Stomach smooth muscle (tissue), 2 donors: ENCODE data around the gene FDX2.

Experiments
- H3K27ac ChIP-seq: one replicate; pipeline ENCODE4 v1.7.0; 2013; ENCODE audit warnings: mild to moderate bottlenecking, low read length, inconsistent platforms
- H3K27me3 ChIP-seq, 2 donors: one replicate each; pipeline ENCODE4 v1.7.0; 2013; ENCODE audit warnings: low read length in 2 of 2; ENCODE audit not compliant: insufficient read depth in 2 of 2, control insufficient read depth in 1 of 2
- H3K36me3 ChIP-seq, 2 donors: one replicate each; pipeline ENCODE4 v1.7.0; 2013; ENCODE audit warnings: low read length in 2 of 2; ENCODE audit not compliant: control insufficient read depth in 2 of 2, insufficient read depth in 2 of 2
- H3K4me1 ChIP-seq: one replicate; pipeline ENCODE4 v1.7.0; 2013; ENCODE audit warnings: low read length; ENCODE audit not compliant: control insufficient read depth, insufficient read depth
- H3K4me3 ChIP-seq, 2 donors: one replicate each; pipeline ENCODE4 v1.7.0; 2013; ENCODE audit warnings: low read length in 2 of 2
- H3K9ac ChIP-seq, 2 donors: one replicate each; pipeline ENCODE4 v1.7.0; 2013; ENCODE audit warnings: low read length in 2 of 2, mild to moderate bottlenecking in 1 of 2
- H3K9me3 ChIP-seq, 2 donors: one replicate each; pipeline ENCODE4 v1.7.0; 2013; ENCODE audit warnings: low read length in 2 of 2; ENCODE audit not compliant: control insufficient read depth in 2 of 2
- donor health status: healthy.
- donor health status: Pancreatic carcinoma.

The FDX2 gene

GRCh38 chr19:10294368-10294697 is 21.5 kb downstream of the FDX2 start:
- Histone ChIP-seq H3K4me1 (peaks cover 42% of the 10 kb centered on the region), H3K4me3 (no peak overlapping the region), H3K27me3 (peaks cover 60 to 75% of the 10 kb centered on the region in 2 donors), H3K9ac (no peak overlapping the region), H3K27ac (no peak overlapping the region), H3K36me3 (no peaks in the 10 kb centered on the region), H3K9me3 (no peaks in the 10 kb centered on the region)

DNA sequence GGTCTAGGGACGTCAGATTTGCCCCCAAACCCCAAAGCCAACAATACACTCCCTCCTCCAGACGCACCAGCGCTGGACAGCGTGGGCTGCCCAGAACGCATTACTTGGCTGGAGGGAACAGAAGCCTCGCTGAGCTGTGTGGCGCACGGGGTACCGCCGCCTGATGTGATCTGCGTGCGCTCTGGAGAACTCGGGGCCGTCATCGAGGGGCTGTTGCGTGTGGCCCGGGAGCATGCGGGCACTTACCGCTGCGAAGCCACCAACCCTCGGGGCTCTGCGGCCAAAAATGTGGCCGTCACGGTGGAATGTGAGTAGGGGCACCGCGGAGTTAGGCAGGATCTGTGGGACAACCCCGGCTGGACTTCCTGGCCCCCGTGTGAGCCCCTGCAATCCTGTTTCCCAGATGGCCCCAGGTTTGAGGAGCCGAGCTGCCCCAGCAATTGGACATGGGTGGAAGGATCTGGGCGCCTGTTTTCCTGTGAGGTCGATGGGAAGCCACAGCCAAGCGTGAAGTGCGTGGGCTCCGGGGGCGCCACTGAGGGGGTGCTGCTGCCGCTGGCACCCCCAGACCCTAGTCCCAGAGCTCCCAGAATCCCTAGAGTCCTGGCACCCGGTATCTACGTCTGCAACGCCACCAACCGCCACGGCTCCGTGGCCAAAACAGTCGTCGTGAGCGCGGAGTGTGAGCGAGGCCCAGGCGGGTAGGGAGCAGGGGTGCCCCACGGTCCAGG is 22.0 kb downstream of the FDX2 start:
- Histone ChIP-seq H3K27me3 (peaks cover 66 to 80% of the 10 kb centered on the region in 2 donors), H3K9me3 (no peaks in the 10 kb centered on the region), H3K36me3 (no peaks in the 10 kb centered on the region), H3K27ac (no peak overlapping the region), H3K4me1 (peaks cover 47% of the 10 kb centered on the region), H3K9ac (no peak overlapping the region), H3K4me3 (no peak overlapping the region)

GRCh38 chr19:10292789-10293636 is 22.8 kb downstream of the FDX2 start:
- H3K4me1 ChIP-seq: peaks cover 49% of the 10 kb centered on the region
- no peaks in the 10 kb centered on the region for H3K36me3 ChIP-seq
- no peak overlapping the region for H3K27ac ChIP-seq
- H3K9ac ChIP-seq: no peak overlapping the region
- H3K9me3 ChIP-seq: no peaks in the 10 kb centered on the region
- peak overlapping the region in 1 of 2 donors; percentile 67 for H3K4me3 ChIP-seq
- peaks cover 71 to 87% of the 10 kb centered on the region in 2 donors for H3K27me3 ChIP-seq

GRCh38 chr19:10292206-10292788 is 23.5 kb downstream of the FDX2 start:
- Histone ChIP-seq H3K4me1 (peaks cover 52% of the 10 kb centered on the region), H3K9ac (no peak overlapping the region), H3K4me3 (peak overlapping the region; percentile 55 to 67), H3K27ac (no peak overlapping the region), H3K27me3 (peaks cover 78 to 94% of the 10 kb centered on the region in 2 donors), H3K9me3 (no peaks in the 10 kb centered on the region), H3K36me3 (no peaks in the 10 kb centered on the region)

DNA sequence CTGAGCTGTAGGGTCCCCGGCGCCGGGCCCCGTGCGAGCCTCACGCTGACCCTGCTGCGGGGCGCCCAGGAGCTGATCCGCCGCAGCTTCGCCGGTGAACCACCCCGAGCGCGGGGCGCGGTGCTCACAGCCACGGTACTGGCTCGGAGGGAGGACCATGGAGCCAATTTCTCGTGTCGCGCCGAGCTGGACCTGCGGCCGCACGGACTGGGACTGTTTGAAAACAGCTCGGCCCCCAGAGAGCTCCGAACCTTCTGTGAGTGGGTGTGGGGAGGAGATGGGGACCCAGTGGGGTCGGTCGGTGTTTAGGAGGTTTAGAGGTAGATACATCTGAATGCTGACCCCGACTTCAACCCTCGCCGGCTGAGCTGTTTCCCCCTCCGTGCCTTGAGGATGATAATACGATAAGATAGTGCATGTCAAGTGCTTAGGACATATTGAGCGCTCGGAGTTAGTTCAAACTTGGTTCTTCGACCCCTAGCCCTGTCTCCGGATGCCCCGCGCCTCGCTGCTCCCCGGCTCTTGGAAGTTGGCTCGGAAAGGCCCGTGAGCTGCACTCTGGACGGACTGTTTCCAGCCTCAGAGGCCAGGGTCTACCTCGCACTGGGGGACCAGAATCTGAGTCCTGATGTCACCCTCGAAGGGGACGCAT is 24.1 kb downstream of the FDX2 start:
- no peaks in the 10 kb centered on the region for H3K36me3 ChIP-seq
- H3K9me3 ChIP-seq: no peaks in the 10 kb centered on the region
- peaks cover 78 to 98% of the 10 kb centered on the region in 2 donors for H3K27me3 ChIP-seq
- H3K4me1 ChIP-seq: peaks cover 55% of the 10 kb centered on the region
- no peak overlapping the region for H3K9ac ChIP-seq
- peak overlapping the region; percentile 55 to 67 for H3K4me3 ChIP-seq
- no peak overlapping the region for H3K27ac ChIP-seq

GRCh38 chr19:10290876-10291553 is 24.8 kb downstream of the FDX2 start:
- H3K27ac ChIP-seq: no peak overlapping the region
- no peak overlapping the region for H3K9ac ChIP-seq
- no peaks in the 10 kb centered on the region for H3K36me3 ChIP-seq
- no peaks in the 10 kb centered on the region for H3K9me3 ChIP-seq
- H3K27me3 ChIP-seq: peaks cover 79 to 96% of the 10 kb centered on the region in 2 donors
- H3K4me3 ChIP-seq: peak overlapping the region; percentile 55 to 67
- H3K4me1 ChIP-seq: peaks cover 56% of the 10 kb centered on the region

DNA sequence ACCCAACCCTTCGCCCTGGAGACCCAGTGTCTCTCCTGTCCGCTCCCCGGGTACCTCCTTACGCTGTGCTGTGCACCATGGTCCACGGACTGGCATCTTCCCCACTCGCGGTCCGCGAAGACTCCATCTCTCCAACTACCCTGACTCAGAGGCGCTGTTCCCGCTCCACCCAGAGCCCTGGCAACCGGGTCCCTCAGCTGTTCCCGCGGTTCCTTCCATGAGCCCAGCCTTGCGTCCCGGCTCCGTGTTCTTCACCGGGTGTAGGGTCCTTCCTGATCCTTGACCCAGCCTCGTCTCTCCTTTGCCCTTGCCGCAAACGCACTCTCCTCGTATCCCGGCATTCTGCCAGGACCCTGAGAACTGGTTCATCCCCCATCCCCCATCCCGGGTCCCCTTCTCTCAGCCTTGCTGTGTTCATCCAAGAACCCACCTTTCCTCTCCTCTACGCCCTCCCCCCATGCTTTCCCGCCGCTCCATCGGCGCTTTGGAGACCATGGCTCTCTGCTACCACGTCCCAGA is 25.4 kb downstream of the FDX2 start:
- H3K4me1 ChIP-seq: peaks cover 54% of the 10 kb centered on the region
- peak overlapping the region in 1 of 2 donors; percentile 67 for H3K4me3 ChIP-seq
- no peaks in the 10 kb centered on the region for H3K36me3 ChIP-seq
- H3K9ac ChIP-seq: no peak overlapping the region
- peaks cover 77 to 90% of the 10 kb centered on the region in 2 donors for H3K27me3 ChIP-seq
- no peak overlapping the region for H3K27ac ChIP-seq
- H3K9me3 ChIP-seq: no peaks in the 10 kb centered on the region

- H3K27ac ChIP-seq: no peak within 1 kb of the TSS
- H3K9ac ChIP-seq: no peak within 1 kb of the TSS
- no peaks in the 10 kb centered on the region for H3K9me3 ChIP-seq
- H3K4me1 ChIP-seq: peaks cover 56% of the 10 kb centered on the region
- H3K36me3 ChIP-seq: no peaks in the 10 kb centered on the region
- peak within 1 kb of the TSS; percentile 49 to 67 for H3K4me3 ChIP-seq
- H3K27me3 ChIP-seq: peaks cover 76 to 85% of the 10 kb centered on the region in 2 donors
These were observed 25.9 kb downstream of the FDX2 start, which contains the start of gene ICAM5 for GRCh38 chr19:10289836-10290356. TSS of gene ICAM5 (plus strand) at chr19:10289952. CDS start at chr19:10290044, 92 bp downstream.

GRCh38 chr19:10289167-10289835 is 26.5 kb downstream of the FDX2 start:
- H3K4me3 ChIP-seq: peak overlapping the region; percentile 49 to 62
- no peaks in the 10 kb centered on the region for H3K36me3 ChIP-seq
- peaks cover 56% of the 10 kb centered on the region for H3K4me1 ChIP-seq
- H3K9ac ChIP-seq: no peak overlapping the region
- H3K27me3 ChIP-seq: peaks cover 72 to 79% of the 10 kb centered on the region in 2 donors
- no peaks in the 10 kb centered on the region for H3K9me3 ChIP-seq
- no peak overlapping the region for H3K27ac ChIP-seq
